NB4 (cell line): ENCODE results near the gene SLC27A1.

ENCODE experiments used
- POLR2A ChIP-seq: IDR thresholded peaks from 2 replicates; pipeline ENCODE4 v1.6.1; 2011; ENCODE audit warnings: mild to moderate bottlenecking; ENCODE audit not compliant: insufficient read length; ENCODE audit errors: extremely low read depth
- TF ChIP-seq, protein P1 (sequence below): IDR thresholded peaks from one replicate; pipeline ENCODE4 v1.5.1; 2012; ENCODE audit warnings: low read depth, low read length
- TF ChIP-seq, protein P2 (sequence below): IDR thresholded peaks from 2 replicates; pipeline ENCODE4 v1.6.1; 2011; ENCODE audit warnings: low read depth, low read length

DNA sequence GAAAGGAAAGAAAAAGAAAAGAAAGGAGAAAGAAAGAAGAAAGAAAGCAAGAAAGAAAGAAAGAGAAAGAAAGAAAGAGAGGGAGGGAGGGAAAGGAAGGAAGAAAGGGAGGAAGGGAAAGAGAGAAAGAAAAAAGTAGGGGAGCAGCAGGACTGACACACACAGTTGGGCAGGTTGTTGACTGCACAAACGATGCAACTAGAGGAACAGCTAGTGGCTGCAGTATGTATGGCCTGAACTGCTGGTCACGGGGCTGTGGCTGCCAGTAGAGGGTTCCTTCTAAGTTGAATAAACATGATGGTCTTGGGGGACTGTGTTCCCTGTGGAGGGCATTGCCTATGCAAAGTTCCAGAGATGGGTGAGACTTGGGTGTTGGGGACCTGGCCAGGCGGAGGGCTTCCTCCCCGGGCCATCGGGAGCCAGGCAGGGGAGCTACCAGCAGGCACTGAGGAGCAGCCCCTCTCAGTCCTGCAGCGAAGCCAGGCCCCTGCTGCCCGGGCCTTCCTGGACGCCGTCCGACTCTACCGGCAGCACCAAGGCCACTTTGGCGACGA lies 68.4 kb downstream of the SLC27A1 start:
- TF ChIP-seq, protein P1, sequence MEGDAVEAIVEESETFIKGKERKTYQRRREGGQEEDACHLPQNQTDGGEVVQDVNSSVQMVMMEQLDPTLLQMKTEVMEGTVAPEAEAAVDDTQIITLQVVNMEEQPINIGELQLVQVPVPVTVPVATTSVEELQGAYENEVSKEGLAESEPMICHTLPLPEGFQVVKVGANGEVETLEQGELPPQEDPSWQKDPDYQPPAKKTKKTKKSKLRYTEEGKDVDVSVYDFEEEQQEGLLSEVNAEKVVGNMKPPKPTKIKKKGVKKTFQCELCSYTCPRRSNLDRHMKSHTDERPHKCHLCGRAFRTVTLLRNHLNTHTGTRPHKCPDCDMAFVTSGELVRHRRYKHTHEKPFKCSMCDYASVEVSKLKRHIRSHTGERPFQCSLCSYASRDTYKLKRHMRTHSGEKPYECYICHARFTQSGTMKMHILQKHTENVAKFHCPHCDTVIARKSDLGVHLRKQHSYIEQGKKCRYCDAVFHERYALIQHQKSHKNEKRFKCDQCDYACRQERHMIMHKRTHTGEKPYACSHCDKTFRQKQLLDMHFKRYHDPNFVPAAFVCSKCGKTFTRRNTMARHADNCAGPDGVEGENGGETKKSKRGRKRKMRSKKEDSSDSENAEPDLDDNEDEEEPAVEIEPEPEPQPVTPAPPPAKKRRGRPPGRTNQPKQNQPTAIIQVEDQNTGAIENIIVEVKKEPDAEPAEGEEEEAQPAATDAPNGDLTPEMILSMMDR = no peak
- TF ChIP-seq POLR2A = no peak
- TF ChIP-seq, protein P2, sequence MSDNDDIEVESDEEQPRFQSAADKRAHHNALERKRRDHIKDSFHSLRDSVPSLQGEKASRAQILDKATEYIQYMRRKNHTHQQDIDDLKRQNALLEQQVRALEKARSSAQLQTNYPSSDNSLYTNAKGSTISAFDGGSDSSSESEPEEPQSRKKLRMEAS = no peak
